DMS114 treated with DMSO at 0.1 percent for 48 hours (cell line): Measurements from ENCODE around the gene GFOD2.

Source experiments
- DNase-seq: peaks from one replicate; lab custom pipeline; 2025; ENCODE audit not compliant: unreplicated experiment; lab: John Stamatoyannopoulos, UW

GFOD2 gene

GRCh38 chr16:67660564-67661028 is 58.5 kb downstream of the GFOD2 start, which contains the start of gene PARD6A:
Gene PARD6A, plus strand, starts transcription at chr16:67660960. Its CDS starts 79 bp downstream, at chr16:67661039.
- peak; percentile 96 for DNase-seq

GRCh38 chr16:67659675-67660563 is 59.2 kb downstream of the GFOD2 start, which contains the start of gene ACD:
Gene ACD, minus strand, starts transcription at chr16:67660260. Its CDS starts 40 bp downstream, at chr16:67660220.
- peak; percentile 81 for DNase-seq

GRCh38 chr16:67658849-67659674 is 60.1 kb downstream of the GFOD2 start:
- DNase-seq: no peak

GRCh38 chr16:67657751-67658518 is 61.2 kb downstream of the GFOD2 start:
- DNase-seq: no peak

- DNase-seq: no peak
Observed at GRCh38 chr16:67657017-67657608, 62.0 kb downstream of the GFOD2 start.

GRCh38 chr16:67656344-67657016 is 62.6 kb downstream of the GFOD2 start:
- DNase-seq: no peak

- no peak for DNase-seq
Observed at GRCh38 chr16:67655363-67655762, 63.8 kb downstream of the GFOD2 start.

GRCh38 chr16:67654403-67654911 is 64.7 kb downstream of the GFOD2 start:
- no peak for DNase-seq

- DNase-seq: no peak
Observed at GRCh38 chr16:67653789-67654402, 65.2 kb downstream of the GFOD2 start.

GRCh38 chr16:67653128-67653788 is 65.9 kb downstream of the GFOD2 start:
- no peak for DNase-seq

- no peak for DNase-seq
Observed at GRCh38 chr16:67652578-67653127, 66.5 kb downstream of the GFOD2 start.

GRCh38 chr16:67651847-67652246 is 67.3 kb downstream of the GFOD2 start:
- no peak for DNase-seq

- DNase-seq: no peak
Observed at GRCh38 chr16:67651039-67651438, 68.1 kb downstream of the GFOD2 start.

GRCh38 chr16:67650023-67650422 is 69.1 kb downstream of the GFOD2 start:
- no peak for DNase-seq

- no peak for DNase-seq
Observed at GRCh38 chr16:67649494-67649931, 69.6 kb downstream of the GFOD2 start.

- DNase-seq: no peak
Observed at GRCh38 chr16:67648764-67649407, 70.2 kb downstream of the GFOD2 start.

GRCh38 chr16:67648088-67648763 is 70.9 kb downstream of the GFOD2 start:
- DNase-seq: no peak
